AG09309 (cell line): Measurements from ENCODE around the gene PCDH9.

ENCODE experiments used
- DNase-seq: peaks from one replicate; pipeline ENCODE4 v3.0.0-alpha.2; 2010; ENCODE audit warnings: low read depth
- H3K4me3 ChIP-seq: 2 replicates; pipeline ENCODE4 v1.5.1; 2011; ENCODE audit warnings: mild to moderate bottlenecking, low read depth, low read length, moderate library complexity; ENCODE audit not compliant: control insufficient read depth
- TF ChIP-seq, protein P1 (sequence below): IDR thresholded peaks from 2 replicates; pipeline ENCODE4 v1.5.1; 2011; ENCODE audit warnings: mild to moderate bottlenecking, low read depth, low read length, inconsistent platforms; ENCODE audit not compliant: insufficient read depth, control insufficient read depth; ENCODE audit errors: missing control alignments

The PCDH9 gene

DNA sequence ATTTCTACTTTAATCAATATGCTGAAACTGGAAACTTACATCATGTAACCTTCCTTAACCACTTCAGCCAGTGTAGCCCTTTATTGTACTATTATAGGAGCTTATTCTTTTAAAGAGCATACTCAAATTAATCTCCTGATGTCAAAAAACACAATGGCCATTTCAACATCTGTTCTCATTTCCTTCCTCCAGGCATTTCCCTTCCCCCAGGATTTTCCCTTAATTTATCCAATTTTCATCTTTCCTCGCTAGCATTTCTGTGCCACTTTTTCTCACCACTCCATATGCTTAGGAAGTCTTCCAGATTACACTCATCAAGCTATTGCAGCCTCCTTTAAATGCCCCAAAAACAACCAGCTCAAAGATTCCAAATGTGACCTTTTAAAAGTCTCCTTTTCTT is 265.0 kb downstream of the PCDH9 start:
- no peak for DNase-seq
- TF ChIP-seq, protein P1, sequence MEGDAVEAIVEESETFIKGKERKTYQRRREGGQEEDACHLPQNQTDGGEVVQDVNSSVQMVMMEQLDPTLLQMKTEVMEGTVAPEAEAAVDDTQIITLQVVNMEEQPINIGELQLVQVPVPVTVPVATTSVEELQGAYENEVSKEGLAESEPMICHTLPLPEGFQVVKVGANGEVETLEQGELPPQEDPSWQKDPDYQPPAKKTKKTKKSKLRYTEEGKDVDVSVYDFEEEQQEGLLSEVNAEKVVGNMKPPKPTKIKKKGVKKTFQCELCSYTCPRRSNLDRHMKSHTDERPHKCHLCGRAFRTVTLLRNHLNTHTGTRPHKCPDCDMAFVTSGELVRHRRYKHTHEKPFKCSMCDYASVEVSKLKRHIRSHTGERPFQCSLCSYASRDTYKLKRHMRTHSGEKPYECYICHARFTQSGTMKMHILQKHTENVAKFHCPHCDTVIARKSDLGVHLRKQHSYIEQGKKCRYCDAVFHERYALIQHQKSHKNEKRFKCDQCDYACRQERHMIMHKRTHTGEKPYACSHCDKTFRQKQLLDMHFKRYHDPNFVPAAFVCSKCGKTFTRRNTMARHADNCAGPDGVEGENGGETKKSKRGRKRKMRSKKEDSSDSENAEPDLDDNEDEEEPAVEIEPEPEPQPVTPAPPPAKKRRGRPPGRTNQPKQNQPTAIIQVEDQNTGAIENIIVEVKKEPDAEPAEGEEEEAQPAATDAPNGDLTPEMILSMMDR: no peak
- H3K4me3 ChIP-seq: no peak overlapping the region

DNA sequence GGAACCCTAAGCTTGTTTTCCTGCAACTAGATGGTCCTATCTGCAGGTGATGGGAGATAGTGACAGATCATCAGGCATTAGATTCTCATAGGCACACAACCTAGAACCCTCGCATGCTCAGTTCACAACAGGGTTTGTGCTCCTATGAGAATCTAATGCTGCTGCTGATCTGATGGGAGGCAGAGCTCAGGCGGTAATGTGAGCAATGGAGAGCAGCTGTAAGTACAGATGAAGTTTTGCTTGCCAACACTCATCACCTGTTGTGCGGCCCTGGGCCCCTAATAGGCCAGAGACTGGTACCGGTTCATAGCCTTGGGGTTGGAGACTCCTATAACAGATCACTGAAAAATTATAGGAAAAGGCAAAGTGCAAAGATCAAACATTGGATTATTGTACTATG is 267.2 kb downstream of the PCDH9 start:
- no peak overlapping the region for H3K4me3 ChIP-seq
- no peak for DNase-seq
- TF ChIP-seq, protein P1: no peak

DNA sequence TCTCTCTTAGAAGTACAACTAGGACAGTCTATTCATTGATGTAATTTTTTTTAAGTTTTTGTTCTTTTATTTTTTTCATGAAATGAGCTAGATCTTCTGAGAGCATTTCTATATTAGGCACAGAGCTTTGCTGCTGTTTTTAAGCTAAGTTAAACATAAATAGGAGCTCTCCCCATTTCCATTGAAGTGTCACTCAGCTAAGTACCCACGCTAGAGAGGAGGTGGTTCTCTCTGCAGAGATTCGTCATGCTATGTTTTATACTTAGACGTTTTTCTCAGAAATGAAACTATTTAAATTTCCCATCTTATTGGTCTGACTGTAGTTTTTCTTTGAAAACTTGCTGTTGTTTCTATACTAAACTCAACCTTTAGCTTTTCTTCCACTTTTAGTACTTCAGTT is 271.5 kb downstream of the PCDH9 start:
- TF ChIP-seq, protein P1: no peak
- no peak for DNase-seq
- H3K4me3 ChIP-seq: no peak overlapping the region

DNA sequence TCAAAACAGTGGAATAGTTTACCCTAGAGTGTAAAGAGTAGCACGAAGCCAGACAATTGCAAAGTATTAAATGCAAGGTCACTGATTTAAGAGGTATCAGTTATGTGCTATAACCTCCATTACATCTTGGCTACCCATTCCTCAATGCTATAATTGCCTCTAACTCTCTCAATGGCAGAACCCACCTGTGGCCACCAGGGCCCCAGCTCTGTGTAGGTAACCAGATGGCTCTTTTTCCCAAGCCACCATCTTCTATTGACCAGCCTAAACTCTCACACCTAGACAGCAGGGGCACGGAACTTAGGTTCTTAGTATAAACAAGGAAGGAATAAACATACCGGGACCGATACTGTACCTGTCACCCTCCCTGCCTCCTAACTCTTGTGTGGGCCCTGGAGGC is 277.6 kb downstream of the PCDH9 start:
- H3K4me3 ChIP-seq: no peak overlapping the region
- TF ChIP-seq, protein P1: no peak
- no peak for DNase-seq

DNA sequence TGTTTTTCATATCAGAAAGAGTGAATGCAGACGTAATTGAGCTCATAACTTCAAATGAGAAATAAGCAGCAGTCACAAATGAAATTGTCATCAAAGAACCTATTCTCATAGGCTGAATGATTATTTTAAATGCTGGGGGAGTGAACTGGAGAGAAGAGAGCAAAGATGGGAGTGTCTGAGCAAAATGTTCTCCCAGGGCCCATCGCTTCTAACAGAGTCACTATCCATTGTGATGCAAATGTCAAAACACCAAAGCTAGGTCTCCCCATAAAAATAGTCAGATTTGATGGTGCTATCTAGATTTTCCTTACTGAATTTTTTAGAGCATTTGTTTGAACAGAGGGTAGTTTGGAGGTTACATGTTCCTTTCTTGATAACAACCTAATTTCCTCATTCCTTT is 278.7 kb downstream of the PCDH9 start:
- TF ChIP-seq, protein P1: no peak
- DNase-seq: no peak
- no peak overlapping the region for H3K4me3 ChIP-seq

DNA sequence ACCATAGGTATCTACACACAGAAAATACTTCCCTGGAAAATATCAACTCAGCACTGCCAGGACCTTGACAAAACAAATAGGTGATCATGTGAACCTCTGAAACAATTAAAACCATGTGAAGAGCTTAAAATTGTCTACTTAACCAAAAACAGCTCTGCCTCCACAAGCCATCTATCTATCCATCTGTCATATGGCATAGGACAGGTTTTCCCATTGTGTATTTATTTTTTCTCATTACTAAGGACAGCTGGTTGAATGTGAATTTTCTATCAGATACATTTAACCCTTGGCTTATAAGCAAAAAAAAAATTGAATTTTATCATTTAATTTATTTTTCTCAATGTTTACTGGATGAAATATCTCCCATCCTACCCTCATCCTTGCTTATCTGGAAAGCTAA is 279.5 kb downstream of the PCDH9 start:
- no peak overlapping the region for H3K4me3 ChIP-seq
- TF ChIP-seq, protein P1: no peak

DNA sequence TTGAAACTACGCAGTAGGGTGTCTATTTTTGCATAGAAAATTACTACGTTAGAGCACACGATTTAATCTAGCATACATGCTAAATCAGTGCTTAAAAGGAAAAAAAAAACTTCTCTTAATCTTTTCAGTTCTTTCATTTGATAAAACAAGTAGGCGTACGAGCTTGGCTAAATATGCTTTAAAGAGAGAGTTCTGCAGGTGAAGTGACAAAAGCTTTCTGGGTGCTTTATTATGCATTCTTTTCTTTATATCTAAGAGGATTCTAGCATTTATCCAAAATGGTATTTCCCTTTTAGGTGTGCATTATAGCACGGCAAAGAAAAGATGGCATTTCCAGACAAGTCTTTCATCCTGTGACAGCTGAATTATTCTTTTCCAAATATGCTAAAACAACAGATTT is 281.2 kb downstream of the PCDH9 start:
- no peak for DNase-seq
- TF ChIP-seq, protein P1: no peak
- H3K4me3 ChIP-seq: no peak overlapping the region

More for the DNA sequence above, 279.5 kb downstream of the PCDH9 start:
- no peak for DNase-seq
